ENCODE data around the gene C3orf18. TPM values are rescaled to one million over a fixed set of nuclear protein-coding genes. Genes with fewer than 3 reads are reported as not detected.
"Not testable (repeated sequence)": the region's sequence is repeated elsewhere in the genome, so short reads cannot be mapped to it uniquely, and the experiment has no call there.

Gene C3orf18
- polyA plus RNA-seq, 3 donors = 14.0 to 16.8 (median 16.0) TPM

GRCh38 chr3:50525191-50525910, 42.2 kb downstream of the C3orf18 start:
- no peak for DNase-seq (ENCODE audit: low read depth in 3 of 3, low spot score in 2 of 3)

- DNase-seq (ENCODE audit: low read depth in 3 of 3, low spot score in 2 of 3) = no peak
Measured at GRCh38 chr3:50524746-50525145, 42.8 kb downstream of the C3orf18 start.

- peak; percentile 31 to 61 (median 51) for DNase-seq (ENCODE audit: low read depth in 3 of 3, low spot score in 2 of 3)
Measured at GRCh38 chr3:50523279-50523811, 44.2 kb downstream of the C3orf18 start.

- no peak for DNase-seq (ENCODE audit: low read depth in 3 of 3, low spot score in 2 of 3)
Measured at GRCh38 chr3:50521572-50521971, 46.0 kb downstream of the C3orf18 start.

- DNase-seq (ENCODE audit: low read depth in 3 of 3, low spot score in 2 of 3) = no peak
Measured at GRCh38 chr3:50520849-50521248, 46.7 kb downstream of the C3orf18 start.

GRCh38 chr3:50519471-50520089, 48.0 kb downstream of the C3orf18 start:
- DNase-seq (ENCODE audit: low read depth in 3 of 3, low spot score in 2 of 3) = no peak

- DNase-seq (ENCODE audit: low read depth in 3 of 3, low spot score in 2 of 3) = no peak
Measured at GRCh38 chr3:50518436-50518835, 49.1 kb downstream of the C3orf18 start.

GRCh38 chr3:50517721-50518206, 49.8 kb downstream of the C3orf18 start:
- DNase-seq (ENCODE audit: low read depth in 3 of 3, low spot score in 2 of 3) = no peak

GRCh38 chr3:50516440-50516871, 51.1 kb downstream of the C3orf18 start:
- DNase-seq (ENCODE audit: low read depth in 3 of 3, low spot score in 2 of 3) = no peak

- peak; percentile 50 to 79 (median 65) for DNase-seq (ENCODE audit: low read depth in 3 of 3, low spot score in 2 of 3)
Measured at GRCh38 chr3:50515565-50516439, 51.7 kb downstream of the C3orf18 start.

GRCh38 chr3:50512908-50513307, 54.6 kb downstream of the C3orf18 start:
- DNase-seq (ENCODE audit: low read depth in 3 of 3, low spot score in 2 of 3) = not testable (repeated sequence)

GRCh38 chr3:50512131-50512530, 55.4 kb downstream of the C3orf18 start:
- no peak for DNase-seq (ENCODE audit: low read depth in 3 of 3, low spot score in 2 of 3)

GRCh38 chr3:50510325-50510724, 57.2 kb downstream of the C3orf18 start:
- no peak for DNase-seq (ENCODE audit: low read depth in 3 of 3, low spot score in 2 of 3)

- DNase-seq (ENCODE audit: low read depth in 3 of 3, low spot score in 2 of 3) = no peak
Measured at GRCh38 chr3:50509715-50510114, 57.8 kb downstream of the C3orf18 start.

- no peak for DNase-seq (ENCODE audit: low read depth in 3 of 3, low spot score in 2 of 3)
Measured at GRCh38 chr3:50508821-50509220, 58.7 kb downstream of the C3orf18 start.

Other genes starting within 250 kb of the C3orf18 start
- 10 to 100 TPM; 62.7 to 74.3 (median 70.7) TPM for gene HYAL2, start 245.0 kb downstream of the C3orf18 start, polyA plus RNA-seq (ENCODE audit: insufficient read length in 3 of 3)
- gene TUSC2, start 239.5 kb downstream of the C3orf18 start, polyA plus RNA-seq (ENCODE audit: insufficient read length in 3 of 3) = 10 to 100 TPM; 22.6 to 25.7 (median 24.5) TPM
- gene RASSF1, start 226.9 kb downstream of the C3orf18 start, polyA plus RNA-seq (ENCODE audit: insufficient read length in 3 of 3) = 10 to 100 TPM; 16.1 to 17.0 (median 16.4) TPM
- gene ZMYND10, start 222.0 kb downstream of the C3orf18 start, polyA plus RNA-seq (ENCODE audit: insufficient read length in 3 of 3) = 1 to 10 TPM; 3.3 to 4.1 (median 3.4) TPM
- gene NPRL2, start 217.0 kb downstream of the C3orf18 start, polyA plus RNA-seq (ENCODE audit: insufficient read length in 3 of 3) = 10 to 100 TPM; 31.0 to 35.2 (median 33.8) TPM
- gene CYB561D2, start 216.9 kb downstream of the C3orf18 start, polyA plus RNA-seq (ENCODE audit: insufficient read length in 3 of 3) = 10 to 100 TPM; 14.9 to 16.7 (median 15.6) TPM
- 10 to 100 TPM; 30.9 to 35.9 (median 32.3) TPM for gene TMEM115, start 208.2 kb downstream of the C3orf18 start, polyA plus RNA-seq (ENCODE audit: insufficient read length in 3 of 3)
- gene CACNA2D2, start 64.1 kb downstream of the C3orf18 start, polyA plus RNA-seq (ENCODE audit: insufficient read length in 3 of 3) = 10 to 100 TPM; 13.9 to 16.1 (median 14.0) TPM
- gene HEMK1, start 1.8 kb upstream of the C3orf18 start, polyA plus RNA-seq (ENCODE audit: insufficient read length in 3 of 3) = 10 to 100 TPM; 19.5 to 20.8 (median 19.9) TPM
- 10 to 100 TPM; 27.9 to 33.9 (median 31.8) TPM for gene CISH, start 44.0 kb upstream of the C3orf18 start, polyA plus RNA-seq (ENCODE audit: insufficient read length in 3 of 3)
- gene MAPKAPK3, start 49.4 kb upstream of the C3orf18 start, polyA plus RNA-seq (ENCODE audit: insufficient read length in 3 of 3) = 10 to 100 TPM; 53.2 to 59.6 (median 58.3) TPM
- 1 to 10 TPM in 2 of 3 donors, under 1 TPM in 1; 0.88 to 1.4 (median 1.2) TPM for gene DOCK3, start 107.2 kb upstream of the C3orf18 start, polyA plus RNA-seq (ENCODE audit: insufficient read length in 3 of 3)

Measured in right renal cortex interstitium (tissue), 3 donors.